ENCODE measurements around the gene PMM1. TPM values are rescaled to one million over a fixed set of nuclear protein-coding genes. Genes with fewer than 3 reads are reported as not detected.

The PMM1 gene
- total RNA-seq, 1 donor from 2014 or later: 39.4 TPM

GRCh38 chr22:41567512-41567768 is 22.2 kb downstream of the PMM1 start:
- H3K4me1 Mint-ChIP-seq (ENCODE audit: low read depth, unreplicated experiment): peaks cover 15% of the 10 kb centered on the region
- H3K27me3 ChIP-seq (ENCODE audit: insufficient read depth, low read length): no peaks in the 10 kb centered on the region
- TF ChIP-seq CTCF (IDR thresholded peaks at IDR 0.05; ENCODE audit: insufficient read depth, low read depth, low read length): no peak
- TF ChIP-seq EZH2 (IDR thresholded peaks at IDR 0.05; ENCODE audit: insufficient read depth, low read length): no peak
- H3K4me2 ChIP-seq (ENCODE audit: low read length): no peak overlapping the region
- H2AFZ ChIP-seq (ENCODE audit: low read depth, low read length): no peak overlapping the region
- H3K27me3 Mint-ChIP-seq (ENCODE audit: low read depth, unreplicated experiment): no peaks in the 10 kb centered on the region
- H3K36me3 ChIP-seq (ENCODE audit: insufficient read depth, low read length): no peaks in the 10 kb centered on the region
- no peaks in the 10 kb centered on the region for H4K20me1 ChIP-seq (ENCODE audit: insufficient read depth, low read length)
- no peaks in the 10 kb centered on the region for H3K9me3 Mint-ChIP-seq (ENCODE audit: unreplicated experiment)
- no peak overlapping the region for H3K4me3 Mint-ChIP-seq (ENCODE audit: unreplicated experiment)
- DNase-seq (ENCODE audit: low read depth) (no peak), FAIRE-seq (no peak)
- no peak overlapping the region for H3K4me3 ChIP-seq (ENCODE audit: insufficient read depth, low read depth, low read length)
- H3K9ac ChIP-seq (ENCODE audit: low read length): no peak overlapping the region
- H3K9me3 ChIP-seq (ENCODE audit: insufficient read depth, low read depth, low read length): no peaks in the 10 kb centered on the region
- H3K27ac Mint-ChIP-seq (ENCODE audit: unreplicated experiment): no peak overlapping the region
- H3K4me1 ChIP-seq (ENCODE audit: insufficient read depth, low read length): peaks cover 27% of the 10 kb centered on the region
- no peaks in the 10 kb centered on the region for H3K79me2 ChIP-seq (ENCODE audit: insufficient read depth, low read length)
- no peak overlapping the region for H3K27ac ChIP-seq (ENCODE audit: low read depth, low read length)
- H3K36me3 Mint-ChIP-seq (ENCODE audit: low read depth, unreplicated experiment): peaks cover 2% of the 10 kb centered on the region

DNA sequence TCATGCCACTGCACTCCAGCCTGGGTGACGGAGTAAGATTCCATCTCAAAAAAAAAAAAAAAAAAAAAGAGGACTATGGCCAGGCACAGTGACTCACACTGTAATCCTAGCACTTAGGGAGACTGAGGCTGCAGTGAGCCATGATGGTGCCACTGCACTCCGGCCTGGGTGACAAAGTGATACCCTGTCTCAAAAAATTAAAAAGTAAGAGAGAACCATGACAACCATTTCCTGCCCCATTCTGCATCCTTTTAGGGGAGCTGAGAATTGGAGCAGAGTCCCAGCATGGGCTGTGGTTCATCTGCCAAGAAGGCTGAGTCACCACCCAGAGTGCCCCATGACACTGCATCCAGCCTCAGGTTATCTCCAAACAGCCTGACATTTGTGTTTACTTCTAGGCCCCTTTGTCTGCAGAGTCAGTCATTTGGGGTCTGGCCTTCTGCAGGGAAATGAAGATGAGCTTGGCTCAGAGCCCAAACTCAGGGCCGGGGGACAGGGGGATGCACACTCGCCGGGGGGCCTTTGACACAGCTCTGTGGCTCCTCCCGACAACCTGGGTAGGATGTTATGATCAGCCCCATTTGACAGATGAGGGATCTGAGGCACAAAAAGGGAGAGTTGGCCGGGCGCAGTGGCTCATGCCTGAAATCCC is 24.1 kb downstream of the PMM1 start:
- Mint-ChIP-seq H3K36me3 (ENCODE audit: low read depth, unreplicated experiment) (no peaks in the 10 kb centered on the region), H3K27me3 (ENCODE audit: low read depth, unreplicated experiment) (no peaks in the 10 kb centered on the region), H3K27ac (ENCODE audit: unreplicated experiment) (peak overlapping the region; percentile 79), H3K4me1 (ENCODE audit: low read depth, unreplicated experiment) (peaks cover 29% of the 10 kb centered on the region), H3K4me3 (ENCODE audit: unreplicated experiment) (no peak overlapping the region), H3K9me3 (ENCODE audit: unreplicated experiment) (no peaks in the 10 kb centered on the region)
- Histone ChIP-seq H3K4me3 (ENCODE audit: insufficient read depth, low read depth, low read length) (no peak overlapping the region), H3K79me2 (ENCODE audit: insufficient read depth, low read length) (no peaks in the 10 kb centered on the region), H3K27ac (ENCODE audit: low read depth, low read length) (peak overlapping the region; percentile 61), H4K20me1 (ENCODE audit: insufficient read depth, low read length) (no peaks in the 10 kb centered on the region), H3K4me1 (ENCODE audit: insufficient read depth, low read length) (peaks cover 46% of the 10 kb centered on the region), H2AFZ (ENCODE audit: low read depth, low read length) (no peak overlapping the region), H3K27me3 (ENCODE audit: insufficient read depth, low read length) (no peaks in the 10 kb centered on the region), H3K36me3 (ENCODE audit: insufficient read depth, low read length) (no peaks in the 10 kb centered on the region), H3K4me2 (ENCODE audit: low read length) (peak overlapping the region; percentile 44), H3K9ac (ENCODE audit: low read length) (no peak overlapping the region), H3K9me3 (ENCODE audit: insufficient read depth, low read depth, low read length) (no peaks in the 10 kb centered on the region)
- FAIRE-seq (peak; percentile 55), DNase-seq (ENCODE audit: low read depth) (peak; percentile 81)
- TF ChIP-seq CTCF (IDR thresholded peaks at IDR 0.05; ENCODE audit: insufficient read depth, low read depth, low read length) (no peak), EZH2 (IDR thresholded peaks at IDR 0.05; ENCODE audit: insufficient read depth, low read length) (no peak)

DNA sequence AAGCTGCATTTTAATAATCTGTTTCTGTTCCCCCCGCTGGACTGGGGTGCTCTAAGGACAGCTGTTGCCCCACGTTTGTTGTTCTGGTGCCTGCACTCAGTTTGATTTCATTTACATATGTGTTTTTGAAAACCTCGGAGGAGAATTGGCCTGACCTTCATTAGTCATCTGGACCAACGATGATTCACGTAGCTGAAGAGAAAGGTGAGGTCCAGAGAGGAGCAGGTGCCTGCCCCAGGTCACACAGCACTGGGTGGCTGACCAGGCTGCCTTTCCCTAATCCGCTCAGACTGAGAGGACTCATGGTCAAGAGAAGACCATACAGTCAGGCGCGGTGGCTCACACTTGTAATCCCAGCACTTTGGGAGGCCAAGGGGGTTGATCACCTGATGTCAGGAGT is 25.1 kb downstream of the PMM1 start:
- Histone ChIP-seq H3K27me3 (ENCODE audit: insufficient read depth, low read length) (no peaks in the 10 kb centered on the region), H3K9me3 (ENCODE audit: insufficient read depth, low read depth, low read length) (no peaks in the 10 kb centered on the region), H4K20me1 (ENCODE audit: insufficient read depth, low read length) (no peaks in the 10 kb centered on the region), H3K4me1 (ENCODE audit: insufficient read depth, low read length) (peaks cover 53% of the 10 kb centered on the region), H3K79me2 (ENCODE audit: insufficient read depth, low read length) (no peaks in the 10 kb centered on the region), H3K9ac (ENCODE audit: low read length) (no peak overlapping the region), H3K4me2 (ENCODE audit: low read length) (no peak overlapping the region), H3K36me3 (ENCODE audit: insufficient read depth, low read length) (no peaks in the 10 kb centered on the region), H2AFZ (ENCODE audit: low read depth, low read length) (no peak overlapping the region), H3K27ac (ENCODE audit: low read depth, low read length) (peak overlapping the region; percentile 25), H3K4me3 (ENCODE audit: insufficient read depth, low read depth, low read length) (no peak overlapping the region)
- Mint-ChIP-seq H3K4me1 (ENCODE audit: low read depth, unreplicated experiment) (peaks cover 35% of the 10 kb centered on the region), H3K4me3 (ENCODE audit: unreplicated experiment) (no peak overlapping the region), H3K9me3 (ENCODE audit: unreplicated experiment) (no peaks in the 10 kb centered on the region), H3K27me3 (ENCODE audit: low read depth, unreplicated experiment) (no peaks in the 10 kb centered on the region), H3K36me3 (ENCODE audit: low read depth, unreplicated experiment) (no peaks in the 10 kb centered on the region), H3K27ac (ENCODE audit: unreplicated experiment) (no peak overlapping the region)
- DNase-seq (ENCODE audit: low read depth) (no peak), FAIRE-seq (no peak)
- TF ChIP-seq CTCF (IDR thresholded peaks at IDR 0.05; ENCODE audit: insufficient read depth, low read depth, low read length) (no peak), EZH2 (IDR thresholded peaks at IDR 0.05; ENCODE audit: insufficient read depth, low read length) (no peak)
